ENCODE results near the gene PRSS56. TPM values are rescaled to one million over a fixed set of nuclear protein-coding genes. Genes with fewer than 3 reads are reported as not detected.

PRSS56 gene
- total RNA-seq, 1 donor from 2014 or later, result 0.15 TPM

DNA sequence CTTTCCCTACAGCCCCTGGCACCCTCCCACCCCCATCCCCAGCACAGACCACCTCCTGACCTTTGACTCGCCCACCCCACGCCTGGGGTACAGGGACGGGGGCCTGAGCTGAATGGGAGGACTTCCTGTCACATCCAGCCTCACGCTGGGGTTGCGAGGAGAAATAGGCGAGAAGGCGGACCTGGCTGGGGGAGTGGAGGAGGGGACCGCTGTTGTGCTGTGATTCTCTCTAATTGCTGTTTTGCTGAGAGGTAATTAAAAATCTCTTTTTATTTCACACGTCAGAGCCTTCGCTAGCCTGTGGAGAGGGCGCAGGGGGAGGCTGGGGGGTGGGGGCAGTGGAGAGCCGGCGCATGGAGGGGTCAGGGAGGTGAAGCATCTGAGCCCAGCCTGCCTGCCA, 22.8 kb upstream of the PRSS56 start:
- DNase-seq (no peak), ATAC-seq (no peak)
- intact Hi-C loops (cut with micrococcal nuclease), result no loop called here

DNA sequence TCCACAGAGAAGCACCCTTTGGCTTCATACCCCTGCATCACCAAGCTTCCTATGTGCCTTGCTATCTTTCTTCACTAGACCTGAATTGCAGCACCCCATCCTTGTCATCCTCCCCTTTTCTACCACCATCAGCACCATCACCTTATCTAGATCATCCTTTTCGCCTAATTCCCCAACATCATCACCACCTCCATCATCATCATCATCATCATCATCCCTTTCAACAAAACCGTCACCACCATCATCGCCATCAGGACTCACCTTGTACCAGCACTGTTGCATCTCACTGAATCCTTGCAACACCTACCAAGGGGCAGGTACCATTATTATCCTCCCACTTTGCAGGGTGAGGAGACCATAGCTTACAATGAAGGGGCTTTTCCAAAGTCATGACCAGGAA, 21.7 kb upstream of the PRSS56 start:
- intact Hi-C loops (cut with micrococcal nuclease), result no loop called here
- ATAC-seq, result no peak

DNA sequence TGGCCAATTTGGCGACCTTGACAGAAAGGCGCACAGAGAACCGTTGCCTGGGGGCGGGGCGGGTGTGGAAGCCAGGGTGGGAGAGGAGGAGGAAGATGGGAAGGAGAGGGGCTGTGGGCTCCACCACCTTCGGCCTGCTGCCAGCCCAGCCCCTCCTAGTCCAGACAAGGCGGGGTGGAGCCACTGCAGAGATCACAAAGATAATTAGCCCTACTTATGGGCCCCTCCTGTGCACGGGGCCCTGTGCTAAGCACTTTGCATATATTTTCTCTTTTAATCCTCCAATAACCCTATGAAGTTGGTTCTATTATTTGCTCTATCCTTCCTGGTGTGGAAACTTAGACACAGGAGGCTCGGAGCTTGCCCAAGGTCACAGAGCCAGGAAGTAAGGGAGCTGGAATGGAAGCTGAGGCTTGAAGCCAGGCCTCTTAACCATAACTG, 18.8 kb upstream of the PRSS56 start:
- ATAC-seq, result peak; percentile 14
- no peak for DNase-seq
- intact Hi-C loops (cut with micrococcal nuclease), result no loop called here

More for the DNA sequence above, 21.7 kb upstream of the PRSS56 start:
- DNase-seq, result no peak

- DNase-seq (no peak), ATAC-seq (no peak)
- intact Hi-C loops (cut with micrococcal nuclease), result no loop called here
Measured at GRCh38 chr2:232501794-232502390, 18.3 kb upstream of the PRSS56 start.

DNA sequence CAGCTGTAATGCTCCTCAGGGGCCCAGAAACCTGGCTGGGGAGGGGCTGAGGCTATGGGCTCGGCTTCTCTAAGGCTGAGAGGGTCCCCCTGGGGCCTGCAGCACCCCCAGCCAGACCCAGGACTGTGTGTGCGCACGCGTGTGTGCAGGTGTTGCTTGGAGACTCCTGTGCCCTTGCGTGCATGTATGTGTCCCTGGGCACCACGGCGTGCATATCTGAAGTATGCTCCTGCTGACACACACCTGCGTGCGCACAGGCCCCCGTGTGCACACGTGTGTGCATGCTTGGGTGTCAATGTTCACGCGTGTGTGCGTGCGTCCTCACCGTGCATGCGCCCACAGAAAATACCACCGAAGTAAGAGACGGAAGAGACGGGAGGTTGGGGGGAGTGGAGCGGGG, 17.7 kb upstream of the PRSS56 start:
- no peak for ATAC-seq
- intact Hi-C loops (cut with micrococcal nuclease), result no loop called here
- DNase-seq, result no peak

GRCh38 chr2:232502911-232503808, 17.0 kb upstream of the PRSS56 start:
- ATAC-seq (peak; percentile 79), DNase-seq (peak; percentile 45)
- intact Hi-C loops (cut with micrococcal nuclease), result no loop called here

- DNase-seq (no peak), ATAC-seq (no peak)
- intact Hi-C loops (cut with micrococcal nuclease), result no loop called here
Measured at GRCh38 chr2:232503809-232504323, 16.3 kb upstream of the PRSS56 start.

- intact Hi-C loops (cut with micrococcal nuclease), result no loop called here
- ATAC-seq, result no peak
- DNase-seq, result no peak
Measured at GRCh38 chr2:232504438-232504837, 15.8 kb upstream of the PRSS56 start.

DNA sequence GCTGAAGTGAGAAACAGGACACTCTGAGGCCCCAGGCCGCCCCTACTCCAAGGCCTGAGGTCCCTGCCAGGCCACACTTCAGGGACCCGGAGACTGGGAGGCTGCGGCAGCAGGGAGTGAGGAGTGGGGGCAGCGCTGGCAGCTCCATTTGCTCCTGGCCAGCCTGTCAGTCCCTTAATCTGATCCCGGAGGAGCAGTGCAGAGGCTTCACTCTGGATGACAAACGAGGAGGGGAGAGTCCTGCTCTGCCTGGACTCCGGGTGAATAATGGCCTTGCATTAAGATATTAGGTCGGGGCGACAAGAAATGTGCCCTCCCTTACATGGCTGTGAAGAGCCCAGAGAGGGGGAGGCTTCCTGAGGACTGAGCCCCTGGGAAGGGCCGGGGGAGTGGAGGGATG, 14.3 kb upstream of the PRSS56 start:
- intact Hi-C loops (cut with micrococcal nuclease), result no loop called here
- DNase-seq, result no peak
- ATAC-seq, result no peak

GRCh38 chr2:232506709-232507108, 13.5 kb upstream of the PRSS56 start:
- DNase-seq, result no peak
- ATAC-seq, result no peak
- intact Hi-C loops (cut with micrococcal nuclease), result no loop called here

DNA sequence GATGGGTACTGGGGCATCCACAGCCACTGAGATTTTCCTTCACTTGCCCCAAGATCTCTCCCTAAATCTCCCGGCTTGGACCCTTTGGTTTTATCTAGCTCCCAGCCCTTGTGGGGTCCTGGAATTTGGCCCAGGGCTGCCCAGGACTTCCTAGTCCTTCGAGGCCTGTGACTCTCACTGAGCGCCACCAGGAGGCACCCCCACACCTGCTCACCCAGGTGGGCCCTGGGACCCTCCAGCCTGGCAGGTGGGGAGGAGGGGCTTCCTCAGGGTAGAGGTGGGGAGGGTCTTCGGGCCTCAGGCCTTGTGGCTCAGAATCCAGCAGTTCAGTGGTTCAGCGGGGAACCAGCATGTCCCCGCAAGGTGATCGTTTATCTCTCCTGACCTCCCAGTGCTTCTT, 11.9 kb upstream of the PRSS56 start:
- ATAC-seq, result no peak
- no peak for DNase-seq
- intact Hi-C loops (cut with micrococcal nuclease), result no loop called here

DNA sequence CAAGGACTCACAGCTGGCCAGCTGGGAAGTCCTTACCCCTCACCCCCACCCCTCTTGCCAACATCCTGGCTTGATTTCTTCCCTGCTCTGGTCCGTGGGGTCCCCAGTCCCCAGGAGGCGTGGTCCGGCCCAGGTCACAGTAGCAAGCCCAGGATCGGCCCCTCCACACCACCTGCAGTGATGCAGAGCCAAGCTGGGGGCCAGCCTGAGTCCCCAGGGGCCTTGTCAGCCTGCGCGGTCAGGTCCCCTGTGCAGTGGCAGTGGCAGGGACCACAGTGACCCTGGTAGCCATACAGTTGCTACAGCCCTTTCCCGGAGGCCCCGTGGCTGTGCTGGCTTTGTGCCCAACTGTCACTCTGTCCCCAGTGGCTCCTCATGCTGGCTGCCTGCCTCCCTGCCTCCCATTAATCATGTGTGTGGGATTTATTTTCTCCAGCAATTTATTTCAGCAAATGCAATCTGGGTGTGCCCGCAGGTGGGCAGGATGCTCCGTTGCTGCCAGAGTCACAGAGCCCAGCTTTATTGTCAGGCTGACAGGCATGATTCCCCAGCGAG, 8.8 kb upstream of the PRSS56 start:
- ATAC-seq, result peak; percentile 68
- intact Hi-C loops (cut with micrococcal nuclease), result no loop called here
- DNase-seq, result peak; percentile 52

GRCh38 chr2:232512602-232513001, 7.6 kb upstream of the PRSS56 start:
- ATAC-seq (no peak), DNase-seq (no peak)
- intact Hi-C loops (cut with micrococcal nuclease), result no loop called here

GRCh38 chr2:232513353-232513752, 6.8 kb upstream of the PRSS56 start:
- no peak for ATAC-seq
- intact Hi-C loops (cut with micrococcal nuclease), result no loop called here
- no peak for DNase-seq

DNA sequence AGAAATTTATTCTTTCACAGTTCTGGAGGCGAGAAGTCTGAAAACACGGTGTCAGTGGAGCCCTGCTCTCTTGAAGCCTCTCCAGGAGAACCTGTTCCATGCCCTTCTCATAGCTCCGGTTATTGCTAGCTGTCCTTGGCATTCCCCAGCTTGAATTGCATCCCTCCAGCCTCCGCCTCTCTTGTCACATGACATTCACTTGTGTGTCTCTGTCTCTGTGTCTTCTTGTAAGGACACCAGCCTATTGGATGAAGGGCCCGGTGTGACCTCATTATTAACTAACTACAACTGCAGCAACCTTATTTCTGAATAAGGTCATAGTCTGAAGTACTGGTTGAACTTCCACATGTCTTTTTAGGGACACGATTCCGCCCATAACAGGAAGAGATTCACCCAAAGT, 4.5 kb upstream of the PRSS56 start:
- intact Hi-C loops (cut with micrococcal nuclease), result no loop called here
- no peak for DNase-seq
- ATAC-seq, result no peak

DNA sequence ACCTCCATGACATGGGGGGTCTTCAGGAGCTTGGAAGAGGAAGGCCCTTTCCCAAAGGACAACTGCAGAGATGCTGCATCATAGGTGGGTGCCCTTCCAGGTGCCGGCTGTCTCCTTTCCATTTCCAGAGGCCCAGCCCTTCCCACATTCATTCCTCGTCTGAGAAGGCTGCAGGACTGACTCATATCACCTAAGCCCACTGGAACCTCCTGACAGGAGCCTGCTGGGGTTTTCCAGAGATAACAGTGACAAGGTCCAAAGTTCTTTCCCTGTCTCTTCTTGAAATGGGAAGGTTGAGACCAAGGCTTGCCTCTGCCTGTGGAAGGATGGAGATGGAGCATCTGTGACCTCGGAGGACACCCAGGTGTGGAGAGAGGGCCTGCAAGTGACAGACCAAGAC, 3.6 kb upstream of the PRSS56 start:
- intact Hi-C loops (cut with micrococcal nuclease), result no loop called here
- ATAC-seq, result no peak
- no peak for DNase-seq

DNA sequence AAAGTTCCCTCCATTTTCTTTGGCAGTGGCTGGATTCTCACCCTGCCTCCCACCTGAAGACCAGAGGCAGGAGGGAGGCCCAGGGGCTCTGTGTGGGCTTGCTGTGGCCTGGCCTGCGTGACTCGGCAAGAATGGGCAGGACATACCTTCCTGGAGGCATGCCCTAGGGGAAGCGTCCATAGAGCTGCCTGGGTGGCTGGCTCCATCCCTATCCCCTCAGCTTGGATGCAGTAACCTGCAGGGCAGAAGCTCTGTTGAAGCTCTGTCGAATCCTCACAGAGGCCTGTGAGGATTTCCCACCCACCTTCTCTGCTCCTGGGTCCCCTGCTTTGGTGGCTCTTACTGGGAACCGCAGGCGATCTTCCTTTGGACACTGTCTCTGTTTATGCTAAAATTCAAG, 1.3 kb upstream of the PRSS56 start:
- DNase-seq (no peak), ATAC-seq (no peak)
- intact Hi-C loops (cut with micrococcal nuclease), result no loop called here

GRCh38 chr2:232520489-232520888, 301 bp downstream of the PRSS56 start:
- intact Hi-C loops (cut with micrococcal nuclease), result no loop called here
- no peak for ATAC-seq
- no peak for DNase-seq

DNA sequence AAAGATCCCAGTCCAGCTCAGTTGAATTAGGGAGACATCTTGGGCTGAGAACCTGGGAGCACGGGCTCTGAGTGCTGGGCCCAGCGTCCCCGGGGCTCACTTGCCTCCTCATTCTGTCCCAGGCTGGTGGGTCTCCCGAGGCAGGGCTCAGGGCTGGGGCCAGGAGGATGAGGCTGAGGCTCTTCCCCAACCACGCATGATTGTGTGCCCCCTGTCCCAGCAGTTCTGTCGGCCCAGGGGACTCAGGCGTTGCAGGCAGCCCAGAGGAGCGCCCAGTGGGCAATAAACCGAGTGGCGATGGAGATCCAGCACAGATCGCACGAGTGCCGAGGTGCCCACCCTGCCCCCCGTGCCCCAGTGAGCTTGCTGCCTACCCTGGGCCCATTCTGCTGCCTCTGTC, 910 bp downstream of the PRSS56 start:
- no peak for ATAC-seq
- intact Hi-C loops (cut with micrococcal nuclease), result no loop called here
- DNase-seq, result no peak

GRCh38 chr2:232521959-232522622, 1.9 kb downstream of the PRSS56 start:
- DNase-seq, result peak; percentile 80
- intact Hi-C loops (cut with micrococcal nuclease), result no loop called here
- ATAC-seq, result peak; percentile 58

All from left ventricle myocardium superior (tissue), 1 donor.